ENCODE data around the gene EHMT2. TPM values are rescaled to one million over a fixed set of nuclear protein-coding genes. Genes with fewer than 3 reads are reported as not detected.

Gene EHMT2
- total and polyA plus RNA-seq, 2 of the 8 experiments (the other 6 are each of a cell fraction or from before 2014, with no cell fraction given): 125 to 177 TPM

- Histone ChIP-seq H4K5ac (ENCODE audit: insufficient read length, low read depth, low read length) (no peak overlapping the region), H2BK15ac (ENCODE audit: low read length) (no peak overlapping the region), H4K20me1 (replicated peaks in 1 of 2; ENCODE audit: control insufficient read depth in 1 of 2, insufficient read depth in 2 of 2, low read length in 2 of 2) (peaks cover 5 to 15% of the 10 kb centered on the region in 2 experiments), H3K4me3 (ENCODE audit: extremely low read depth in 1 of 4, insufficient read depth in 2 of 4, low read depth in 3 of 4, low read length in 4 of 4) (no peak overlapping the region), H2BK20ac (ENCODE audit: low read length) (no peak overlapping the region), H3K23me2 (ENCODE audit: low read depth, low read length) (0 out of 2 replicates have a peak, but pooled peaks cover 3% of the 10 kb centered on the region), H3K9ac (replicated peaks in 1 of 4; ENCODE audit: extremely low read depth in 1 of 4, low read depth in 3 of 4, low read length in 3 of 4) (no peak overlapping the region), H2BK12ac (ENCODE audit: low read depth, low read length) (no peak overlapping the region), H3K27me3 (replicated peaks in 1 of 4; ENCODE audit: control insufficient read depth in 3 of 4, extremely low read depth in 1 of 4, insufficient read depth in 3 of 4, low read length in 3 of 4) (no peaks in the 10 kb centered on the region), H2AFZ (ENCODE audit: low read length) (no peak overlapping the region), H4K91ac (replicated peaks; ENCODE audit: insufficient read length, low read length) (no peak overlapping the region), H3K4me2 (ENCODE audit: insufficient read depth in 1 of 2, low read depth in 2 of 2, low read length in 2 of 2) (no peak overlapping the region), H3K9me3 (ENCODE audit: insufficient read depth in 2 of 2, low read depth in 1 of 2, low read length in 1 of 2) (no peaks in the 10 kb centered on the region), H3K14ac (ENCODE audit: insufficient read length) (no peak overlapping the region), H2AK5ac (ENCODE audit: low read depth, low read length) (no peak overlapping the region), H3K79me2 (ENCODE audit: control insufficient read depth in 1 of 2, insufficient read depth in 2 of 2, low read length in 2 of 2) (peaks cover 0 to 5% of the 10 kb centered on the region in 2 experiments; a peak in 1 of 4 replicates), H4K8ac (ENCODE audit: extremely low read depth, insufficient read depth, low read length) (no peak overlapping the region), H3K4me1 (replicated peaks in 1 of 4; ENCODE audit: control insufficient read depth in 3 of 4, insufficient read depth in 4 of 4, low read length in 3 of 4) (peaks cover 0 to 4% (median 0%) of the 10 kb centered on the region in 4 experiments; a peak in 2 of 7 replicates), H3K56ac (replicated peaks; ENCODE audit: insufficient read length, low read depth, low read length) (no peak overlapping the region), H3K18ac (ENCODE audit: extremely low read depth, low read length) (no peak overlapping the region), H2BK120ac (replicated peaks; ENCODE audit: low read depth, low read length) (no peak overlapping the region), H3K36me3 (ENCODE audit: control insufficient read depth in 2 of 4, insufficient read depth in 4 of 4, low read length in 3 of 4) (peaks cover 27 to 69% (median 60%) of the 10 kb centered on the region in 4 experiments), H3K23ac (ENCODE audit: insufficient read length) (no peak overlapping the region), H3K4ac (replicated peaks; ENCODE audit: insufficient read length, low read depth, low read length) (no peak overlapping the region), H2BK5ac (ENCODE audit: low read depth, low read length) (no peak overlapping the region), H3K79me1 (ENCODE audit: low read depth, low read length) (no peaks in the 10 kb centered on the region; the same call in 1 of the 2 replicates), H3K27ac (ENCODE audit: low read depth, low read length) (no peak overlapping the region)
- 95% methylated on average over 5 of the region's 6 CpGs; no CpG with 5 or more reads in 1 of the 2 experiments for WGBS, 2 experiments (ENCODE audit: extremely low coverage in 1 of 2, insufficient coverage in 1 of 2, insufficient read length in 1 of 2, insufficient replicate concordance in 2 of 2, low coverage in 1 of 2, low lambda C conversion rate in 2 of 2, missing lambda C conversion rate in 1 of 2)
- DNase-seq (ENCODE audit: low read depth in 1 of 2, low spot score in 2 of 2) (no peak), FAIRE-seq (no peak)
- ChIA-PET CTCF (ENCODE audit: partially characterized antibody) (interaction anchor here (0.7 to 0.8 kb wide), 2 partner anchors 16 to 30 kb away, joined by 3 read pairs; no protein-coding TSS in a partner anchor), POLR2A (ENCODE audit: partially characterized antibody) (interaction anchor here (2.0 kb wide), 1 partner anchor 56 kb away, joined by 8 read pairs; no protein-coding TSS in a partner anchor)
- TF ChIP-seq SP1 (IDR thresholded peaks at IDR 0.05; ENCODE audit: low read depth, low read length): no peak
- no peak for TF ChIP-seq TCF12 (IDR thresholded peaks at IDR 0.05; ENCODE audit: low read depth, low read length)
- TF ChIP-seq MAFK (IDR thresholded peaks at IDR 0.05; ENCODE audit: low read depth, low read length): no peak
- no peak for TF ChIP-seq EGR1 (IDR thresholded peaks at IDR 0.05; ENCODE audit: borderline replicate concordance, low read depth, low read length)
- no peak for TF ChIP-seq BACH1 (IDR thresholded peaks at IDR 0.05; ENCODE audit: low read length)
- no peak for TF ChIP-seq TEAD4 (IDR thresholded peaks at IDR 0.05; ENCODE audit: low read depth, low read length)
- TF ChIP-seq HDAC2 (IDR thresholded peaks at IDR 0.05; ENCODE audit: borderline replicate concordance in 1 of 2, low read depth in 2 of 2, low read length in 2 of 2): no peak
- TF ChIP-seq SUZ12 (IDR thresholded peaks at IDR 0.05; ENCODE audit: low read length): no peak
- no peak for TF ChIP-seq NRF1 (IDR thresholded peaks at IDR 0.05; ENCODE audit: low read depth, low read length)
- TF ChIP-seq SIN3A (conservative IDR thresholded peaks at IDR 0.05 in 1 of 2, IDR thresholded peaks at IDR 0.05 in 1 of 2; ENCODE audit: low read depth in 1 of 2, low read length in 2 of 2): no peak
- no peak for TF ChIP-seq FOSL1 (IDR thresholded peaks at IDR 0.05; ENCODE audit: insufficient read depth, low read depth, low read length)
- TF ChIP-seq CTBP2 (IDR thresholded peaks at IDR 0.05; ENCODE audit: borderline replicate concordance, insufficient read depth, insufficient read length, low read length): no peak
- TF ChIP-seq ASH2L (IDR thresholded peaks at IDR 0.05; ENCODE audit: low read length): no peak
Measured at GRCh38 chr6:31892821-31893220, 4.7 kb downstream of the EHMT2 start.

Measured in H1 (cell line).